Vagina (tissue), 2 donors: Measurements from ENCODE around the gene GSKIP.

Experiments
- POLR2A ChIP-seq, 2 donors: fragments of 450-650 bp; IDR thresholded peaks; one replicate each; pipeline ENCODE4 v1.6.1; 2017; ENCODE audit warnings: antibody characterized with exemption in 2 of 2, mild to moderate bottlenecking in 2 of 2, moderate library complexity in 2 of 2
- TF ChIP-seq, protein P1 (sequence below), 3 experiments: fragments of 450-650 bp in 2 of 3; fragments of 200-600 bp in 1 of 3; sonication (generic) in 1 of 3; IDR thresholded peaks; one replicate each; pipeline ENCODE4 v1.5.1; 2017 to 2019; ENCODE audit warnings: antibody characterized with exemption in 3 of 3, mild to moderate bottlenecking in 2 of 3, moderate library complexity in 2 of 3

DNA sequence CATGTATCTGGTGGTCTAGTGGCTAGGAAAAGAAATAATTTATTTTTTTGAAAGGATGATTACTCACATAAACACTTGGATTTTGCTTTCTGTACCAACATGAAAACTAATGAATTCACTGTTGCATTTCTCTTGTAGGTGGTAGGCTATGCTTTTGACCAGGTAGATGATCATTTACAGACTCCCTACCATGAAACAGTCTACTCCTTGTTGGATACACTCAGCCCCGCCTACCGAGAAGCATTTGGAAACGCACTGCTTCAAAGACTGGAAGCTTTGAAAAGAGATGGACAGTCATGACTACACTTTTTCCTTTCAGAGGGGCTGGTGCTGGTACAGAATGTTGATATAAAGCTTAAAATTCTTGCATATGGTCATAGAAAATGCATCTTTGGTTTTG, 22.1 kb downstream of the GSKIP start:
- TF ChIP-seq, protein P1, sequence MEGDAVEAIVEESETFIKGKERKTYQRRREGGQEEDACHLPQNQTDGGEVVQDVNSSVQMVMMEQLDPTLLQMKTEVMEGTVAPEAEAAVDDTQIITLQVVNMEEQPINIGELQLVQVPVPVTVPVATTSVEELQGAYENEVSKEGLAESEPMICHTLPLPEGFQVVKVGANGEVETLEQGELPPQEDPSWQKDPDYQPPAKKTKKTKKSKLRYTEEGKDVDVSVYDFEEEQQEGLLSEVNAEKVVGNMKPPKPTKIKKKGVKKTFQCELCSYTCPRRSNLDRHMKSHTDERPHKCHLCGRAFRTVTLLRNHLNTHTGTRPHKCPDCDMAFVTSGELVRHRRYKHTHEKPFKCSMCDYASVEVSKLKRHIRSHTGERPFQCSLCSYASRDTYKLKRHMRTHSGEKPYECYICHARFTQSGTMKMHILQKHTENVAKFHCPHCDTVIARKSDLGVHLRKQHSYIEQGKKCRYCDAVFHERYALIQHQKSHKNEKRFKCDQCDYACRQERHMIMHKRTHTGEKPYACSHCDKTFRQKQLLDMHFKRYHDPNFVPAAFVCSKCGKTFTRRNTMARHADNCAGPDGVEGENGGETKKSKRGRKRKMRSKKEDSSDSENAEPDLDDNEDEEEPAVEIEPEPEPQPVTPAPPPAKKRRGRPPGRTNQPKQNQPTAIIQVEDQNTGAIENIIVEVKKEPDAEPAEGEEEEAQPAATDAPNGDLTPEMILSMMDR (IDR thresholded peaks at IDR 0.05) = no peak
- TF ChIP-seq POLR2A (IDR thresholded peaks at IDR 0.05) = no peak
